Caco-2 (cell line): ENCODE results near the gene HAUS6. TPM values are rescaled to one million over a fixed set of nuclear protein-coding genes. Genes with fewer than 3 reads are reported as not detected.

ENCODE experiments used
- BruUV-seq: library from RNA; stranded (reverse); fragments of 400-500 nt; replicated peaks from 2 replicates; lab custom pipeline; 2021; lab: Mats Ljungman, UMichigan
- CTCF ChIA-PET: fragments of 300-600 bp; sonication (Branson Sonifier 250); formaldehyde crosslinking; loops from one replicate; lab custom pipeline; 2022; ENCODE audit warnings: antibody characterized with exemption; lab: Charles Lee
- POLR2A ChIA-PET: fragments of 300-600 bp; sonication (Branson Sonifier 250); formaldehyde crosslinking; loops from one replicate; lab custom pipeline; 2022; ENCODE audit warnings: antibody characterized with exemption; lab: Charles Lee
- DNase-seq, 2 experiments: peaks; one replicate each; pipeline versions ENCODE4 v3.0.0 to v3.0.0-alpha.2; 2020 to 2022
- H3K27me3 ChIP-seq: replicated peaks from 2 replicates; pipeline ENCODE4 v1.6.0; 2011; ENCODE audit warnings: low read length; ENCODE audit not compliant: control insufficient read depth, insufficient read depth
- H3K36me3 ChIP-seq: 2 replicates; pipeline ENCODE4 v1.5.1; 2011; ENCODE audit warnings: low read length; ENCODE audit not compliant: control insufficient read depth, insufficient read depth
- H3K4me1 ChIP-seq: fragments of 250-450 bp; sonication (Bioruptor Pico); 2 replicates; pipeline ENCODE4 v1.5.1; 2020; ENCODE audit warnings: mild to moderate bottlenecking
- H3K4me3 ChIP-seq: 2 replicates; pipeline ENCODE4 v1.5.1; 2011; ENCODE audit warnings: low read depth, mild to moderate bottlenecking, control low read depth, low read length
- H3K9me3 ChIP-seq: fragments of 250-450 bp; sonication (Bioruptor Pico); 2 replicates; pipeline ENCODE4 v1.5.1; 2020; ENCODE audit warnings: mild to moderate bottlenecking, moderate library complexity
- H3K27ac Mint-ChIP-seq: one replicate; pipeline ENCODE4 v1.8.0; 2022; ENCODE audit warnings: mixed read lengths; ENCODE audit not compliant: unreplicated experiment
- H3K27me3 Mint-ChIP-seq: one replicate; pipeline ENCODE4 v1.8.0; 2022; ENCODE audit warnings: mixed read lengths; ENCODE audit not compliant: insufficient read depth, unreplicated experiment
- H3K36me3 Mint-ChIP-seq: one replicate; pipeline ENCODE4 v1.8.0; 2022; ENCODE audit warnings: mild to moderate bottlenecking, mixed read lengths; ENCODE audit not compliant: insufficient read depth, unreplicated experiment
- H3K4me1 Mint-ChIP-seq: one replicate; pipeline ENCODE4 v1.8.0; 2022; ENCODE audit warnings: low read depth, mixed read lengths; ENCODE audit not compliant: unreplicated experiment
- H3K4me3 Mint-ChIP-seq: one replicate; pipeline ENCODE4 v1.8.0; 2022; ENCODE audit warnings: mild to moderate bottlenecking, moderate library complexity, mixed read lengths; ENCODE audit not compliant: unreplicated experiment
- H3K9me3 Mint-ChIP-seq: one replicate; pipeline ENCODE4 v1.8.0; 2022; ENCODE audit warnings: mixed read lengths; ENCODE audit not compliant: unreplicated experiment
- CTCF ChIP-seq, 2 experiments: fragments of 200-600 bp in 1 of 2; IDR thresholded peaks; 1 replicate in 1 of 2; 2 replicates in 1 of 2; pipeline versions ENCODE4 v1.5.1 to v1.8.0; 2011 to 2022; ENCODE audit warnings: antibody characterized with exemption in 1 of 2, control low read depth in 1 of 2, inconsistent platforms in 1 of 2, low read depth in 1 of 2, low read length in 1 of 2, mild to moderate bottlenecking in 1 of 2, moderate library complexity in 1 of 2; ENCODE audit not compliant: insufficient read depth in 1 of 2, severe bottlenecking in 1 of 2, unreplicated experiment in 1 of 2
- intact Hi-C: fragments of 100-400 bp; cut with micrococcal nuclease; formaldehyde crosslinking; loops from one replicate; pipeline ENCODE4 v1.10.0; 2022; ENCODE audit not compliant: unreplicated experiment
- total RNA-seq: library from RNA; stranded (reverse); gene quantifications from 2 replicates; pipeline ENCODE4 v1.2.3, GENCODE V29; 2022

HAUS6 gene
- total RNA-seq, 1 experiment from 2014 or later: 15.2 TPM

GRCh38 chr9:19027825-19028224 is 74.9 kb downstream of the HAUS6 start:
- ChIA-PET POLR2A (no interaction called here), CTCF (interaction anchor here (0.6 kb wide), 1 partner anchor 773 kb away, joined by 3 read pairs; no protein-coding TSS in a partner anchor)
- no peaks in the 10 kb centered on the region for H3K36me3 ChIP-seq
- Mint-ChIP-seq H3K36me3 (no peaks in the 10 kb centered on the region), H3K4me1 (no peaks in the 10 kb centered on the region), H3K9me3 (no peaks in the 10 kb centered on the region), H3K4me3 (no peak overlapping the region), H3K27me3 (peaks cover 15% of the 10 kb centered on the region), H3K27ac (no peak overlapping the region)
- TF ChIP-seq CTCF (IDR thresholded peaks at IDR 0.05; ENCODE audit: insufficient read depth in 1 of 2, low read depth in 1 of 2, low read length in 1 of 2, severe bottlenecking in 1 of 2, unreplicated experiment in 1 of 2): no peak
- no peaks in the 10 kb centered on the region for H3K27me3 ChIP-seq
- DNase-seq: no peak
- H3K9me3 ChIP-seq: no peaks in the 10 kb centered on the region
- no TSS peak for BruUV-seq
- H3K4me3 ChIP-seq: no peak overlapping the region
- intact Hi-C loops: loop anchor here (2.0 to 10.0 kb wide), 2 partner anchors 233 to 773 kb away; no protein-coding TSS in a partner anchor
- no peaks in the 10 kb centered on the region for H3K4me1 ChIP-seq

- Mint-ChIP-seq H3K9me3 (no peaks in the 10 kb centered on the region), H3K27ac (no peak overlapping the region), H3K36me3 (no peaks in the 10 kb centered on the region), H3K27me3 (peaks cover 15% of the 10 kb centered on the region), H3K4me3 (no peak overlapping the region), H3K4me1 (no peaks in the 10 kb centered on the region)
- BruUV-seq: no TSS peak
- H3K4me1 ChIP-seq: no peaks in the 10 kb centered on the region
- H3K27me3 ChIP-seq: no peaks in the 10 kb centered on the region
- no peaks in the 10 kb centered on the region for H3K9me3 ChIP-seq
- TF ChIP-seq CTCF (IDR thresholded peaks at IDR 0.05; ENCODE audit: insufficient read depth in 1 of 2, low read depth in 1 of 2, low read length in 1 of 2, severe bottlenecking in 1 of 2, unreplicated experiment in 1 of 2): no peak
- DNase-seq: no peak
- no peak overlapping the region for H3K4me3 ChIP-seq
- ChIA-PET CTCF (no interaction called here), POLR2A (no interaction called here)
- no peaks in the 10 kb centered on the region for H3K36me3 ChIP-seq
- intact Hi-C loops: loop anchor here (10.0 kb wide), 1 partner anchor 232 kb away; no protein-coding TSS in a partner anchor
Measured at GRCh38 chr9:19026375-19026774, 76.3 kb downstream of the HAUS6 start.

- CTCF ChIA-PET: no interaction called here
- Mint-ChIP-seq H3K9me3 (no peaks in the 10 kb centered on the region), H3K27me3 (peaks cover 11% of the 10 kb centered on the region), H3K36me3 (no peaks in the 10 kb centered on the region), H3K27ac (no peak overlapping the region), H3K4me1 (no peaks in the 10 kb centered on the region), H3K4me3 (no peak overlapping the region)
- Histone ChIP-seq H3K9me3 (no peaks in the 10 kb centered on the region), H3K36me3 (no peaks in the 10 kb centered on the region), H3K4me1 (no peaks in the 10 kb centered on the region), H3K27me3 (no peaks in the 10 kb centered on the region), H3K4me3 (no peak overlapping the region)
- DNase-seq: no peak
- TF ChIP-seq CTCF (IDR thresholded peaks at IDR 0.05; ENCODE audit: insufficient read depth in 1 of 2, low read depth in 1 of 2, low read length in 1 of 2, severe bottlenecking in 1 of 2, unreplicated experiment in 1 of 2): no peak
- BruUV-seq: no TSS peak
- POLR2A ChIA-PET: no interaction called here
- intact Hi-C loops: loop anchor here (10.0 kb wide), 1 partner anchor 228 kb away; no protein-coding TSS in a partner anchor
Measured at GRCh38 chr9:19023078-19023477, 79.6 kb downstream of the HAUS6 start.
